ENCODE data around the gene FUT8.

Gene FUT8

DNA sequence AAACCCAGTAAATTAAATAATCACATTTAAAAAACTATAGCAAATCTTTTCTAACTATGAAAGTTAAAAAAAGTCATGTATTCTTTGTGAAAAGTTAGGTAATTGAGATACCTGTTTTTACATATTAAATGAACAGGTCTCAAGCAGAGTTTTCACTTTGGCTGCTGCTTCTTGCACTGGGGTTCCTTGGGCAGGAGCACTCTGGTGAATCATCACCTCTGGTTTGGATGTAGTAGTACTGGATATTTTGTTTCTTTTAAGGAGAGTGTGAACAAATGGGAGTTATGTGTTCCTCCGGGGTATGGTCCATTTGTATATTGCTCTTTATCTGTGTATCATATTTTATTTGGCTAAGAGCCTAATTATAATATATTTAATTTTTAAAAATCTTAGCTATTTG, 82.7 kb downstream of the FUT8 start:
- DNase-seq (ENCODE audit: low spot score), result no peak

DNA sequence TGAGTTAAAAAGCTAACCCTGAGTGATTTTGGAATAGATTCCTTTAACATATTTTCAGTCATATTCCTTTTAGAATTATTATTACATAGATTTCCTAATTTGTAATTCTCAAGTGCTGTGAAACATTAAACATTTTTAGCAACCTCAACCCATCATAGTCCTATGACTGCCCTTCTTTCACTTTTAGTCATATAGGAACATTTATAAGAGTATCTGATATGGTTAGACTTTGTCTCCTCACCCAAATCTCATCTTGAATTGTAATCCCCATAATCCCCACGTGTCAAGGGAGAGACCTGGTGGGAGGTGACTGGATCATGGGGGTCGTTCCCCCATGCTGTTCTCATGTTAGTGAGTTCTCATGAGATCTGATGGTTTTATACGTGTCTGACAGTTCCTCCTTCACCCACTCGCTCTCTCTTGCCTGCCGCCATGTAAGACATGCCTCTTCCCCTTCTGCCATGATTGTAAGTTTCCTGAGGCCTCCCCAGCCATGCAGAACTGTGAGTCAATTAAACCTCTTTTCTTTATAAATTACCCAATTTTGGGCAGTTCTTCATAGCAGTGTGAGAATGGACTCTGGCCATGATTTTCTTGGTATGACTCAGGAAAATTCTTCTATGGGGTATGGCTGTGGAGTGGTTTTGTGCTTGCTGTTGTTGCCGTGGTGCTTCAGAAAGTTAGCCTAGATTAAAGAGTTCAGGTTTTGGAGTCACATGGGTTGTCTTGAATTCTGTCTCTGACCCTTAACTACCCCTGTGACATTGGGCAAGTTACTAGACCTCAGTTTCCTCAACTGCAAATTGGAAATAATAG, 83.9 kb downstream of the FUT8 start:
- DNase-seq (ENCODE audit: low spot score), result no peak

DNA sequence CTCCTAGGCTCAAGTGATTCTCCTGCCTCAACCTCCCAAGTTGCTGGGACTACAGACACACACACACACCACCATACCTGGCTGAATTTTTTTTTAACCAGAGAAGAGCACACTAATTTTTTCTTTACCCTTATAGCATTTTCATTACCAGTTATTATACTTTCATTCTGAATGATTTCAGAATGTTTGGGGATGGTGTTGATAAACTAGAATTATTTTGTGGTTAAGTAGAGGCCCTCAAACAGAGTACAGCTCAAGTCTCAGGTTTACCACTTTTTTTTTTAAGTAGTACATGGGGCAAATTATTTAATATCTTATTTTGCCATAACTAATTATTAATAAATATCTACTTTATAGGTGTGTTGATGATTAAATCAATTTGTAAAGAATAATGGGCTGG, 86.6 kb downstream of the FUT8 start:
- no peak for DNase-seq (ENCODE audit: low spot score)

GRCh38 chr14:65500075-65500474, 87.5 kb downstream of the FUT8 start:
- no peak for DNase-seq (ENCODE audit: low spot score)

DNA sequence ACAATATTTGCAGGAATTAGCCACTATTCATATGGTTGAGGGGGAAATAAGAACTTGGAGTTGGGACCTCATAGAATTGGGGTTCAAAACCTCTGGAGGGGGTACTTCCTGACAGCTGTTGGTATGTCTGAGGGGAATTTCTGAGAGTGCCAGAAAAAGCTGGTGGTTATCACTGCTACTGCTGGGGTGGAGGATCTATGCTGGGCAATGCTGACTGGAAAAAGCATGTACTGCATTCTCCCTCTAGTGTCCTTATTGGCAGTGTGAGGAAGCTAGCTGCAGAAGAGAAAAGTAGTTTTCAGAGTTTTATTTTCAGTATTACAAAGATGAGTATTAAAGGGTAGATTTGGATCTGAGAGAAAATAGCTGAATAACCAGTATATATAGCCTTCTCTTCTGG, 88.8 kb downstream of the FUT8 start:
- no peak for DNase-seq (ENCODE audit: low spot score)

DNA sequence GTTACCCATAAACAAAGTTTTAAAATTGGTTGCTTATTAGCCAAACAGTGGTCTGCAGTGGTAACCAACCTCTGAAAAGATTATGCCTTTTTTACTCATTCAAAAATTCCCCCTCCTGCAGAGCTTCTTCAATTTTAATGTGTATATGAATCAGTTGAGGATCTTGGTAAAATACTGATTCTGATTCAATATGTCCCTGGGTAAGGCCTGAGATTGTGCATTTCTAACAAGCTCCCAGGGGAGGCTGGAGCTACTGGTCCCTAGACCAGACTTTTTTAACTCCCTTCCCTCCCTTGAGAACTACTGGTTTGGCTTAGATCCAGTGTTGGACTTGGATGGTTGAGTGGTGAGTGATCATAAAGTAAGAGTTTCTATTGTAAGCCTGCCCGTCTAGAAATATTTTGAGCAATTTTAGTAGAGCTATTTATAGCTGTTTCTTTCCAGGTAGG, 90.2 kb downstream of the FUT8 start:
- no peak for DNase-seq (ENCODE audit: low spot score)

DNA sequence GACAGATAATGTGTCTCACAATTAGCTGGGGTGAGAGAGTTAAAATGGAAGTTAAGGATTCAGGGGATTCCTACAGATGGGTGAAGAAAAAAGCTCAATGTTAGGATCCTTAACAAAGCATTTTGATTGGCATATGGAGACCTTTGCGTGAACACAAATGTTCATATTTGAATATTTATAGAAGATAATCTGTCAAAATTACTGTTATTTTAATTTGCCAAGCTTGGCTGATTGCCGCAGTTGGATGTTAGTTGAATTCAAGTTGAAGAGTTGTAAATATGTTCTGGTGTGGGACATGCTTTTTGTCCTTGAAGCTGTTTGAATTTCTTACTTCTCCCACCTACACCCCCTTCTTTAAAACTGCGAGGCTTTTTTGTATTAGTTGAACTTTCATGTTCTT, 91.2 kb downstream of the FUT8 start:
- no peak for DNase-seq (ENCODE audit: low spot score)

- DNase-seq (ENCODE audit: low spot score), result no peak
Measured at GRCh38 chr14:65506801-65507200, 94.3 kb downstream of the FUT8 start.

DNA sequence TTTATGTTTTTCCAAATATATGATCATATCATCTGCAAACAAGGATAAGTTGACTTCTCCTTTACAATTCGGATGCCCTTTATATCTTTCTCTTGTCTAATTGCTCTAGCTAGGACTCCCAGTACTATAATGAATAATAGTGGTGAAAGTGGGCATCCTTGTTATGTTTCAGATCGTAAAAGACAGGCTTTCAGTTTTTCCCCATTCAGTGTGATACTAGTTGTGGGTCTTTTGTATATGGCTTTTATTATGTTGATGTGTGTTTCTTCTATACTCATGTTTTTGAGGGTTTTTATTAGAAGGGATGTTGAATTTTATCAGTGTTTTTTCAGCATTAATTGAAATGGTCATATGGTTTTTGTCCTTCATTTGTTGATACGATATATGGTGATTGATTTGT, 97.3 kb downstream of the FUT8 start:
- no peak for DNase-seq (ENCODE audit: low spot score)

- no peak for DNase-seq (ENCODE audit: low spot score)
Measured at GRCh38 chr14:65513671-65514070, 101.1 kb downstream of the FUT8 start.

- no peak for DNase-seq (ENCODE audit: low spot score)
Measured at GRCh38 chr14:65517635-65518542, 105.4 kb downstream of the FUT8 start.

GRCh38 chr14:65528069-65528468, 115.5 kb downstream of the FUT8 start:
- no peak for DNase-seq (ENCODE audit: low spot score)

- DNase-seq (ENCODE audit: low spot score), result no peak
Measured at GRCh38 chr14:65531148-65531547, 118.6 kb downstream of the FUT8 start.

- DNase-seq (ENCODE audit: low spot score), result no peak
Measured at GRCh38 chr14:65533736-65534404, 121.3 kb downstream of the FUT8 start.

DNA sequence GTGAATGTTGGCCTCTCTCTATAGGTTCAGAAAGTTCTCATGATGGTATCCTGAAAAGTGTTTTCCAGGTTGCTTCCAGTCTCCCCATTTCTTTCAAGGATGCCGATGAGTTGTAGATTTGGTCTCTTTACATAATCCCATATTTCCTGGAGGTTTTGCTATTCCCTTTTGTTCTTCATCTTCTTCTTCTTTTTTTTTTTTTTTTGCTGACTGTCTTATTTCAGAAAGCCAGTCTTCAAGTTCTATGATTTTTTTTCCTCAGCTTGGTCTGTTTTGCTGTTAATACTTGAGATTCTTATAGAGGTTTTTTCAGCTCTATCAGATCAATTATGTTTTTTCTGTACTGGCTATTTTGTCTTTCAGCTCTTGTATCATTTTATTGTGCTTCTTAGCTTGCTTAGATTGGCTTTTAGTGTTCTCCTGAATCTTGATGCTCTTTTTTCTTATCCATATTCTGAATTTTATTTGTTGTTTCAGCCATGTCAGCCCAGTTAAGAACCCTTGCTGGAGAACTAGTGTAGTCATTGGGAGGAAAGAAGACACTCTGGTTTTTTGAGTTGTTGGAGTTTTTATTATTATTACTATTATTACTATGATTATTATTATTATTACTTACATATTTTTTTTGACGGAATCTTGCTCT, 124.4 kb downstream of the FUT8 start:
- DNase-seq (ENCODE audit: low spot score), result no peak

DNA sequence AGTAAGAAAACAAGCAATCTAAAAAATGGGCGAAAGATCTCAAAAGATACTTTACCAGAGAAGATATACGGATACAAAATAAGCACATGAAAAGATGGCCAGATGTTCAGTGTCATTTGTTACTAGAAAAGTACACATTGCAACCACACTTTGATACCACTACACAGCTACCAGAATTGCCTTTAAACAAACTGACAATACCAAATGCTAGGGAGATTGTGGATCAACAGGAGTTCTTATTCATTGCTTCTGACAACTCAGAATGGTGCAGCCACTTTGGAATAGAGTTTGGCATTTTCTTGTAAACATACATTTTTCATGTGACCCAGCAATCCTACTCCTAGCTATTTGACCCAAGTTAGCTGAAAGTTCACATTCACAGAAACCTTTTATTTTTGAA, 136.3 kb downstream of the FUT8 start:
- no peak for DNase-seq (ENCODE audit: low spot score)

DNA sequence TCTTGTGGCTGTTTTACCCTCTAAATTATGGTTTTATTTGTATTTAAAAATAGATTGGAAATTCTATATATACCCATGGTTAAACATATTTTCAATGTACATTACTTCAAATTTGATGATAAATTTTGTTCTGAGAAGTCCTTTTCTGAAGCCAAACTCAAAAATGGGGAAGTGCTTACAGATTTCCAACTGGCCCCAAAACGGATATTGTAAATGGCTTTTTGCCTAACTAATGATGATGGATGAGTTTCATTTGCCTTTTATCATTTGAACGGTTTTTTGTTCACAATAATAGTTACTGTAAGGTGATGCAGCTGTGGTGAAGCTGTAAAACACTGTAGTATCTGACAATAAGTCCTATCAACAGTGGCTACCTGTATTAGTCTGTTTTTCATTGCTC, 136.9 kb downstream of the FUT8 start:
- DNase-seq (ENCODE audit: low spot score), result no peak

- DNase-seq (ENCODE audit: low spot score), result no peak
Measured at GRCh38 chr14:65550779-65551643, 138.5 kb downstream of the FUT8 start.

DNA sequence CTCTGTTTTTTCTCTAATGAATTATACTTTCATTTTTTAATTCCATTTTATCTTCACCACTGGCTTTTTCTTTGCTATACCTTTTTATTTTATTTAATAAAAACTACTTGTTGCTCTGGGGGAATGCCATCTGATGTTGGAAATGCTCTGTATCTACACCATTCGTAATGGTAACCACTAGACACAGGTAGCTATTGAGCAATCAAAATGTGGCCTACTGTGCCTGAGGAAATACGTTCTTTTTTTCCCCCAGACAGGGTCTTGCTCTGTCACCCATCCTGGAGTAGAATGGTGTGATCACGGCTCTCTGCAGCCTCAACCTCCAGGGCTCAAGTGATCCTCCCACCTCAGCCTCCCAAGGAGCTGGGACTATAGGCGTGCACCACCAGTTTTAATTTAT, 140.2 kb downstream of the FUT8 start:
- DNase-seq (ENCODE audit: low spot score), result no peak

- no peak for DNase-seq (ENCODE audit: low spot score)
Measured at GRCh38 chr14:65554837-65555236, 142.3 kb downstream of the FUT8 start.

DNA sequence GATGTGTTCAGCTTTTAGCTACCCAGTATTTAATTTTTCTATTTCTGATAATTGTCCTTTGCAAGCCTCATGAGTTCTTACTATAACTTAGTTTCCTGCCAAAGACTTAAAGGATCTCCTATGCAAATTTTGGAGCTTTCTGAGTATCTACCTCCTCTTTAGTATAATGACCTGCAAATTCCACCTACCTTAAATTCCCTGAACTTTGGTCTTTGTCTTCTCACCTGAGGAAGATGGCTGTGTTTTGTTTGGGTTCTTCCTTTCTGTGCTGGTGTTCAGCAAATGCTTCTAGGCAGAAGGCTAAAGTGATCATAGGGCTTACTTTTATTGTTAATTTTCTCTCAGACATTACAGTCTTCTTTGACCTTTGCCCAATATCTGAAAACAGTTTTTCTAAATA, 142.8 kb downstream of the FUT8 start:
- no peak for DNase-seq (ENCODE audit: low spot score)
